ENCODE results near the gene INTS12.
"Not testable (repeated sequence)": the region's sequence is repeated elsewhere in the genome, so short reads cannot be mapped to it uniquely, and the experiment has no call there.

The INTS12 gene
- 11.9 to 26.4 (median 17.8) reads per million in 9 experiments for total RNA-seq

DNA sequence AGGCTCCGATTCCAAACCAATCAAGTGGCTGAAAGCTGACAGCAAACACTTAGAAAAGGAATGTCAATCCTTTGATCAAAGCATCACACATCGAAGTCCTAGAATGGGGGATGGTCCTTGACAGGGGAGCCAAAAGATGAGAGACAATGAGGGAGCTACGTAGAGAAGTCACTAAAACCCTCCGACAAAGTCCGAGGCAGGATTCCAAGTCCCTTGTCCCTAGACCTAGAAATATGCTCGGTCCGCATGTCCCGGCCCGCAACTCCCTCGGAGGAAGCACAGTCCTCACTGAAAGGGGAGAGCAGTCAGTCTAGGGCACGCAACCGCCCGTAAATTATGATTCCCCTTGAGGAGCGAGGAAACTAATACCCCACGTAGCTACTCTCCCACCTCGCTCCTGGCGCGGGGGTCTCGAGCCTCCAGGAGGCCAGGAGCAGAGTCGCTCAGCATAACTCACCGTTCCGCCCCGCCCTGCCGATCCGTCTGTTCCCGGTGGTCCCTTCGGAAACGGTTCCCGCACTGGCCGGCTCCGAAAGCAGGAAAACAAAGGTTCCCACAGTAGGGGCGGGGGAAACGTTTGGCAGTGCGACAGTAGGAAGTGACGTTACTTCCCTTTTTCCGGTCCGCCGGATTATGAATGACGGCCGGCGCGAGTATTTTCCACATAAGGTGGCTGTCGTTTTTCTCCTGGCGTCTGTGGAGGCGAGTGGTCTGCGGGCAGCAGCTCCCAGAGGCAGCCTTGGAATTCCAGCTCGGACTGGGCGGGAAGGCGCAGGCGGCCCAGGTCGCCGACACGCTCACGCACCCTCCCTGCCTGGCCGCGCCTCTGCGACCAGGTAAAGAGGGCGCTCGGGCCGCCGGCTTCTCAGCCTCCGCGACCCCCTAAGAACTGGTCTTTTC lies at the start of gene INTS12, which contains the start of gene GSTCD:
TSS of gene INTS12 (minus strand) at position 509 of the 900 bp plus-strand sequence. CDS start 8,684 bp downstream, outside the sequence.
TSS of gene GSTCD (plus strand) at position 604 of the 900 bp plus-strand sequence. CDS start 8,830 bp downstream, outside the sequence.
- no peaks in the 10 kb centered on the region for H3K27me3 Mint-ChIP-seq
- ATAC-seq (replicated peaks), result peak; percentile 92
- peaks cover 6% of the 10 kb centered on the region for H3K36me3 Mint-ChIP-seq (ENCODE audit: insufficient read depth)
- no peaks in the 10 kb centered on the region for H3K9me3 Mint-ChIP-seq
- peak within 1 kb of the TSS; percentile 94 to 97 for H3K27ac Mint-ChIP-seq
- H3K4me1 Mint-ChIP-seq (ENCODE audit: low read depth in 2 of 2), result peaks cover 19 to 28% of the 10 kb centered on the region in 2 donors
- DNase-seq, result peak; percentile 83 to 89 (median 84)
- peak within 1 kb of the TSS; percentile 94 to 96 for H3K4me3 Mint-ChIP-seq

DNA sequence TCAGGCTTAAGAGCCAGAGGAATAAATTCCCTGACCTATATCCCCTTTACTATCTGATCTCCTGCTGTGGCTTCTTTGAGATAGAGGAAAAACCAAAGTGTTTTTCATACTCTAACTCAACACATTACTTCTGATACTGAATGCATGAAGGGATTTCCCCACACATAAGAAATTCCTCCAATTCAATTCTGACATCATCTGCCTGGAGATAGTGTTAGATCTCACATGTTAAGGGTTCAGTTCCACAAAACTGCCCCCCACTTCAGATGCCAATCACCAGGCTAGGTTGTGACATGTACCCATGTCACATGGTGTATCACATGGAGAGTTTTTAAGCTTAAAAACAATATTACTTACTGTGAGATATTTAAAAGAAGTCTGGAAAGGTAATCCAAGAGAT lies 46.9 kb upstream of the INTS12 start:
- Mint-ChIP-seq H3K27ac (no peak overlapping the region), H3K4me1 (ENCODE audit: low read depth in 2 of 2) (no peaks in the 10 kb centered on the region), H3K27me3 (no peaks in the 10 kb centered on the region), H3K4me3 (no peak overlapping the region), H3K36me3 (ENCODE audit: insufficient read depth) (no peaks in the 10 kb centered on the region), H3K9me3 (no peaks in the 10 kb centered on the region)
- no peak for ATAC-seq (replicated peaks)
- no peak for DNase-seq

DNA sequence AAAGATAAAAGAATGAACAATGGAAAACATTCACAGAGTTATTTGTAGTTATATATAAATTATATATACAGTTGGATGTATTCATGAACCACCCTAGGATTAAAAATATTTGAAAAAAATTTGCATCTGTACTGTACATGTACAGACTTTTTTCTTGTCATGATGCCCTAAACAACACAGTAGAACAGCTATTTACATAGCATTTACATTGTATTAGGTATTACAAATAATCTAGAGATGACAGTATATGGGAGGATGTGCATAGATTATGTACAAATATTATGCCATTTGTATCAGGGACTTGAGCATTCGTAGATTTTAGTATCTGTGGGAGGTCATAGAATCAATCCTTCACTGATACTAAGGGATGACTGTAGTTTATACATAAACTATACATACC lies 44.9 kb upstream of the INTS12 start:
- no peaks in the 10 kb centered on the region for H3K9me3 Mint-ChIP-seq

DNA sequence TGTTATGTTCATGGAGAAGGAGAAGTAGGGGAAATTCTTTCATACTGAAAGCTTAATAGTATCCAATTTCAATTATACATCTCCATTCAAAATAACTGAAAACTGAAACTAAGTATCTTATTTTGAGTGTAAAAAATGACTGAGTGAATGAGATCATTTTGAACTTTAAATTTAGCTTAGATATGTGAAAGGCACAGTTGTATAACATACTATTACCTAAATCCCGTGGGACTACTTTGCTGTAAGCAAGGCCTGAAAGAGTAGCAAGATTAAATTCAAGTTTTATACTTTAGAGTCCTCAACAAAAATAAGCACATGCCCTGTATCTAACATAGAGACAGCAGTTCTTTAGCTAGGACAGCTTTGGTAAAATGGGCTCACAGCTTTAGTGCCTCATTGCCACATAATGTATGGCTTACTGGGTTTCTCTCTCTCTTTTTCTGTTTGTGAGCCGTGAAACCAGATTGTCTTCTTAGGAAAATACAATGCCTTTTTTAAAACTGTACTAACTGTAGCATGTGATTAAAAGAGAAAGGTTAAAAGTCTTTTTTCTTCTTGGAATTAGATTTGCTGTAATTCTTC lies 43.3 kb upstream of the INTS12 start:
- no peaks in the 10 kb centered on the region for H3K4me1 Mint-ChIP-seq (ENCODE audit: low read depth in 2 of 2)
- H3K4me3 Mint-ChIP-seq, result no peak overlapping the region
- no peak overlapping the region for H3K27ac Mint-ChIP-seq
- no peaks in the 10 kb centered on the region for H3K27me3 Mint-ChIP-seq
- no peak for ATAC-seq (replicated peaks)
- H3K36me3 Mint-ChIP-seq (ENCODE audit: insufficient read depth), result no peaks in the 10 kb centered on the region
- H3K9me3 Mint-ChIP-seq, result no peaks in the 10 kb centered on the region
- no peak for DNase-seq

More for the DNA sequence above, 44.9 kb upstream of the INTS12 start:
- no peaks in the 10 kb centered on the region for H3K27me3 Mint-ChIP-seq
- no peak for ATAC-seq (replicated peaks)
- no peaks in the 10 kb centered on the region for H3K36me3 Mint-ChIP-seq (ENCODE audit: insufficient read depth)
- no peaks in the 10 kb centered on the region for H3K4me1 Mint-ChIP-seq (ENCODE audit: low read depth in 2 of 2)
- no peak overlapping the region for H3K4me3 Mint-ChIP-seq
- no peak overlapping the region for H3K27ac Mint-ChIP-seq
- DNase-seq, result no peak

DNA sequence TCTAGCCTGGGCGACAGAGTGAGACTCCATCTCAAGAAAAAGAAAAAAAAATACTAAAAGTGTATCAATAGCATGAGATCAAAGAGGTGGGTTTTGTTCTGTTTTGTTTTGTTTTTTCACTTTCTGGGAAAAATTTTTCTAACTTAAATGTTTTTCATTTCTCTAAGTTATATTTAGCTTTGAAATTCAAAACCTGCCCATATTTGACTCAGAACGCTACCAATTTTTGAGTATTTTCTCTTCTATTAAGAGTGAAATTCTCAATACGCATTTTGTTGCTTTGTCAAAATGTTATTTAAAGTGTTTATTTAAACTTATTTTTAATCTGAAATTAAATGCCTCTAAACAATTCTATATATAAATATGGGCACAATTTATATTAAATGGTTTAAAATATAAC lies 39.7 kb upstream of the INTS12 start:
- Mint-ChIP-seq H3K27ac (no peak overlapping the region), H3K4me1 (ENCODE audit: low read depth in 2 of 2) (no peaks in the 10 kb centered on the region), H3K36me3 (ENCODE audit: insufficient read depth) (no peaks in the 10 kb centered on the region), H3K4me3 (no peak overlapping the region), H3K27me3 (no peaks in the 10 kb centered on the region), H3K9me3 (no peaks in the 10 kb centered on the region)
- ATAC-seq (replicated peaks) (no peak), DNase-seq (no peak)

DNA sequence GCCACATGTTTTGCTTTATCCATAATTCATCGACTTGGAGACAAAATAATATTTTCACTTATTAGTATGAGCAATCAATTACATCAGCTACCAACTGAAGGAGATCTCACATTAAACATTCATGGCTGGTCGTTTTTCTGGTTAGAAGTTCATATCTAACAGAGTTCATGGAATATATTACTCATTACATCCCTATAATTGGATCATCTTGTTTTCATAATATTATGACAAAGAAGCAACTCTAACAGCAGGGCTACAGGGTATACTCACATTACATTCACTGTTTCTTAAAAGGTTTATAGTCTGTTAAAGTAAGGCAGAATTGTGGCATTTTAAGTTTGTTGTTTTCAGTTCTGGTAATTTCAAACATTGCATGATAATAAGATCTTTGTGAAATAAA lies 33.1 kb upstream of the INTS12 start:
- Mint-ChIP-seq H3K9me3 (peaks cover 2 to 8% of the 10 kb centered on the region in 2 donors), H3K36me3 (ENCODE audit: insufficient read depth) (no peaks in the 10 kb centered on the region), H3K4me3 (no peak overlapping the region), H3K4me1 (ENCODE audit: low read depth in 2 of 2) (peaks cover 0 to 1% of the 10 kb centered on the region in 2 donors), H3K27ac (no peak overlapping the region), H3K27me3 (no peaks in the 10 kb centered on the region)
- ATAC-seq (replicated peaks) (no peak), DNase-seq (no peak)

- H3K9me3 Mint-ChIP-seq; H3K27me3 Mint-ChIP-seq; H3K36me3 Mint-ChIP-seq (ENCODE audit: insufficient read depth); DNase-seq; H3K4me3 Mint-ChIP-seq; H3K27ac Mint-ChIP-seq; H3K4me1 Mint-ChIP-seq (ENCODE audit: low read depth in 2 of 2); ATAC-seq (replicated peaks): not testable (repeated sequence)
Observed at GRCh38 chr4:105735217-105735616, 26.7 kb upstream of the INTS12 start.

GRCh38 chr4:105729895-105730294 lies 21.4 kb upstream of the INTS12 start:
- not testable (repeated sequence) for H3K9me3 Mint-ChIP-seq; ATAC-seq (replicated peaks); H3K27ac Mint-ChIP-seq; DNase-seq; H3K27me3 Mint-ChIP-seq; H3K36me3 Mint-ChIP-seq (ENCODE audit: insufficient read depth); H3K4me3 Mint-ChIP-seq; H3K4me1 Mint-ChIP-seq (ENCODE audit: low read depth in 2 of 2)

DNA sequence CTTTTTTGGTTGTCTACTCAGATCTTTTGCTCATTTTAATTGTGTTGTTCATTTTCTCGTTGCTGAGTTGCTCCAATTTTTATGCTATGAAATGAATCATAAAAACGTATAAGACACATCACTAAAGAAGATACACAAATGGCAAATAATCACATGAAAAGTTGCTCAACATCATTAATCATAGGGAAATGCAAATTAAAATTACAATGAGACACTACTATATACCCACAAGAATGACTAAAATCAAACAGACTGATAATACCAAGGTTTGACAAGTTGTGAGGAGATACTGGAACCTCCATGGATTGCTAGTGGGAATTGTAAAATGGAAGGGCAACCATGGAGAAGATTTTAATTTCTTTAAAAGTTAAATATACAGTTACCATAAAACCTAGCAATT lies 17.1 kb upstream of the INTS12 start:
- H3K9me3 Mint-ChIP-seq, result no peaks in the 10 kb centered on the region
- no peaks in the 10 kb centered on the region for H3K4me1 Mint-ChIP-seq (ENCODE audit: low read depth in 2 of 2)
- H3K27ac Mint-ChIP-seq, result no peak overlapping the region
- DNase-seq (no peak), ATAC-seq (replicated peaks) (no peak)
- H3K27me3 Mint-ChIP-seq, result no peaks in the 10 kb centered on the region
- H3K4me3 Mint-ChIP-seq, result no peak overlapping the region
- peaks cover 5% of the 10 kb centered on the region for H3K36me3 Mint-ChIP-seq (ENCODE audit: insufficient read depth)

GRCh38 chr4:105719204-105719603 lies 10.7 kb upstream of the INTS12 start:
- DNase-seq (no peak), ATAC-seq (replicated peaks) (no peak)
- H3K4me1 Mint-ChIP-seq (ENCODE audit: low read depth in 2 of 2), result no peaks in the 10 kb centered on the region
- H3K27me3 Mint-ChIP-seq, result no peaks in the 10 kb centered on the region
- H3K36me3 Mint-ChIP-seq (ENCODE audit: insufficient read depth), result peaks cover 5% of the 10 kb centered on the region
- H3K4me3 Mint-ChIP-seq, result no peak overlapping the region
- no peaks in the 10 kb centered on the region for H3K9me3 Mint-ChIP-seq
- no peak overlapping the region for H3K27ac Mint-ChIP-seq

DNA sequence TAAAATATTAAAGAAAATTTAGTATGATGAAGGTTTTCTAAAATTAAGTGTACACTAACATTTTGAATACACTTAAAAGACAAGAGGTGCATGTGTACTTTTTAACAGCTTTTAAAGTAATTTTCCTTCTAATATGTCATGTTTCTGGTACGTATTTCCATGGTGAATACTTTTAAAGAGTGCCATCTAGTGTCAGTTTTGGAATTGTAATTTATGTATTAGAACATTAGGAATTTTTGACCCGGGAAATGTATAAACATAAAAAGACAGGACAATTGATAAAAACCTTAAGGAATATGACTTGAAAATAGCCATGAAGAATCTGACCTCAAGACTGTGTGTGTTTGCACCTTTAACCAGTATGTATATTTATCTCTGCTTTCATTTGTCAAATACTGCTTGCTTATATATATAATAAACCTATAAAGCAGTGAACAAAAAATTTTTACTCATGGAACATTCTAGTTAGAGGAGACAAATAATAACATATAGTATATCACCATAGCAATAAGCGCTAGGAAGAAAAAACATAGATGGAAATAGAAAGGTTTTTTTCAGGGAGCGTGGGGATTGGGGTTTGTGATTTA lies 7.3 kb upstream of the INTS12 start:
- no peaks in the 10 kb centered on the region for H3K4me1 Mint-ChIP-seq (ENCODE audit: low read depth in 2 of 2)
- no peak for DNase-seq
- H3K36me3 Mint-ChIP-seq (ENCODE audit: insufficient read depth), result peaks cover under 1% of the 10 kb centered on the region
- no peak for ATAC-seq (replicated peaks)
- no peaks in the 10 kb centered on the region for H3K27me3 Mint-ChIP-seq
- H3K4me3 Mint-ChIP-seq, result no peak overlapping the region
- H3K27ac Mint-ChIP-seq, result peak overlapping the region in 1 of 2 donors; percentile 42
- H3K9me3 Mint-ChIP-seq, result no peaks in the 10 kb centered on the region

DNA sequence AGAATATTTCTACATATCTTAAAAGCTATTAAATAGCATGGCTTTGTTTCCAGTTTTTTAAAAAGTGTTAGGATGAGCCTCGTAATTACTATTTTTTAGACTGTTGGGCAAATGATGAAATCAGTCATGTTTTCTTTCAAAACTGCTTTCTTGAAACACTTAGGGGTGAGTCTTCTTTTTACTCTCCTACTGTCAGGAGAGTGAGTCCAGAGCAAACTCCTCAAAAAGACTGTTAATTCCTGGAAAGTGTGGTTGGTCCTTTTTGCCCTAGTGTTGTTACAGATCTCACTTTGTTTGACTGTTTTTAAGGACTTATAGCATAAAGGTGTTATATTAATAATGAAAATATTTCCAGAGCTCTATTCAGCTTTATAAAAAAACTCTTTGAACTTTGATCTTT lies 6.4 kb upstream of the INTS12 start:
- Mint-ChIP-seq H3K27ac (no peak overlapping the region), H3K27me3 (no peaks in the 10 kb centered on the region), H3K4me1 (ENCODE audit: low read depth in 2 of 2) (no peaks in the 10 kb centered on the region), H3K9me3 (no peaks in the 10 kb centered on the region), H3K4me3 (no peak overlapping the region), H3K36me3 (ENCODE audit: insufficient read depth) (no peaks in the 10 kb centered on the region)
- DNase-seq (no peak), ATAC-seq (replicated peaks) (no peak)

- Mint-ChIP-seq H3K4me1 (ENCODE audit: low read depth in 2 of 2) (peaks cover 2 to 3% of the 10 kb centered on the region in 2 donors), H3K27me3 (no peaks in the 10 kb centered on the region), H3K36me3 (ENCODE audit: insufficient read depth) (no peaks in the 10 kb centered on the region), H3K27ac (no peak overlapping the region), H3K4me3 (no peak overlapping the region), H3K9me3 (no peaks in the 10 kb centered on the region)
- no peak for ATAC-seq (replicated peaks)
- no peak for DNase-seq
Observed at GRCh38 chr4:105714071-105714521, 5.6 kb upstream of the INTS12 start.

All from effector memory CD8-positive, alpha-beta T cell (primary cell).